Heart left ventricle (tissue), 13 donors: ENCODE results near the gene STK11.

Experiments
- CTCF ChIP-seq, 12 donors: fragments of 200-600 bp; sonication (generic) in 4 of 12; IDR thresholded peaks; one replicate each; pipeline versions ENCODE4 v1.5.0 to v1.8.0; 2018 to 2022; ENCODE audit warnings: antibody characterized with exemption in 12 of 12, mild to moderate bottlenecking in 5 of 12
- POLR2A ChIP-seq, 2 donors: fragments of 450-650 bp; IDR thresholded peaks; one replicate each; pipeline ENCODE4 v1.6.1; 2017; ENCODE audit warnings: antibody characterized with exemption in 2 of 2, mild to moderate bottlenecking in 2 of 2, moderate library complexity in 2 of 2
- donor health status: ischemic (EF 13 %, LVEDD 7.1; RV severe dilation, severe dysfunction).
- donor health status: DM: no; HTN: yes; CAD: no.
- donor health status: DM: no; HTN: no; CAD: no.
- donor health status: ischemic (EF 25% LVEDD 6.9; RV normal size, moderate dysfunction).
- donor health status: ischemic (EF 25% LVEDD 5.7; RV mildly dilated, moderate dysfunction).
- donor health status: ischemic (EF 35%, LVEDD 5.7; RV mildly dilated, moderate dysfunction).
- donor health status: nonischemic (EF 11% LVEDD 7.7; RV severe dilation, severe dysfunction).
- donor health status: DM: yes; HTN: yes; CAD: no.
- donor health status: PGD.
- donor health status: ischemic (EF 29% LVEDD 5.4; RV normal size, mild dysfunction).
- donor health status: nonischemic (EF 23%, LVEDD 6.1; RV moderate dilation, normal function).

DNA sequence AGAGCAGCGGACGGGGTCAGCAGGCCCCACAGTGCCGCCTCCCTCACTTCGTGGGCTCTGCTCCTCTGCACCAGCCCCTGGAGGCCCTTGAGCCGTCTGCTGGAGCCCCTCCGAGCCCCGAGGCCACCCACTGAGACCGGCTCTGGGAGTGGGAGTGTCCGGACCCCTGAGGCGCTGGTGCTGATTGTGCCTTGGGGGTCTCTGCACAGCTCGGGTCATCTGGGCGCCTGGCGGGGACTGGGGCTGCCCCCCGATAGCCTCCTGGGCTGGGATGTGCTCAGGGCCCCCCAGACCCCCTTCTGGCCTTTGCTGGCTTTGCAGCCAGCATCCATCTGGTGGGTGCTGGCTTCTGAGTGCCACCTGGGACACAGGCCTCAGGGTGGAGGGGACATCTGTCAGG is 16.8 kb downstream of the STK11 start:
- TF ChIP-seq POLR2A (IDR thresholded peaks at IDR 0.05) (no peak), CTCF (IDR thresholded peaks at IDR 0.05) (no peak)
